NCI-H1694 (cell line): ENCODE measurements around the gene KLHL22.
A peak's percentile ranks its signal among the peaks of the same experiment; 100 is the strongest.
"Not testable (repeated sequence)": the region's sequence is repeated elsewhere in the genome, so short reads cannot be mapped to it uniquely, and the experiment has no call there.

ENCODE experiments used
- DNase-seq: peaks from one replicate; lab custom pipeline; 2025; lab: John Stamatoyannopoulos, UW

KLHL22 gene

GRCh38 chr22:20494978-20495860 lies at the start of gene KLHL22:
Gene KLHL22 (minus strand): TSS chr22:20495795. CDS start chr22:20489211, 6,584 bp downstream.
- no peak for DNase-seq

GRCh38 chr22:20545318-20545634 lies 49.7 kb upstream of the KLHL22 start:
- DNase-seq, result not testable (repeated sequence)

- DNase-seq, result no peak
Observed at GRCh38 chr22:20542736-20543135, 47.1 kb upstream of the KLHL22 start.

- no peak for DNase-seq
Observed at GRCh38 chr22:20542055-20542454, 46.5 kb upstream of the KLHL22 start.

- not testable (repeated sequence) for DNase-seq
Observed at GRCh38 chr22:20538875-20539274, 43.3 kb upstream of the KLHL22 start.

GRCh38 chr22:20537983-20538382 lies 42.4 kb upstream of the KLHL22 start:
- DNase-seq, result no peak

GRCh38 chr22:20537325-20537756 lies 41.7 kb upstream of the KLHL22 start:
- DNase-seq, result no peak

- no peak for DNase-seq
Observed at GRCh38 chr22:20536590-20537324, 41.2 kb upstream of the KLHL22 start.

- DNase-seq, result no peak
Observed at GRCh38 chr22:20533879-20534265, 38.3 kb upstream of the KLHL22 start.

- DNase-seq, result no peak
Observed at GRCh38 chr22:20533095-20533878, 37.7 kb upstream of the KLHL22 start.

GRCh38 chr22:20532256-20532993 lies 36.8 kb upstream of the KLHL22 start:
- no peak for DNase-seq

GRCh38 chr22:20531404-20532201 lies 36.0 kb upstream of the KLHL22 start:
- peak; percentile 31 for DNase-seq

- DNase-seq, result no peak
Observed at GRCh38 chr22:20531154-20531403, 35.5 kb upstream of the KLHL22 start.

GRCh38 chr22:20530368-20531153 lies 35.0 kb upstream of the KLHL22 start:
- DNase-seq, result no peak

GRCh38 chr22:20528405-20528978 lies 32.9 kb upstream of the KLHL22 start:
- no peak for DNase-seq

GRCh38 chr22:20526628-20527355 lies 31.2 kb upstream of the KLHL22 start:
- no peak for DNase-seq

GRCh38 chr22:20526305-20526627 lies 30.7 kb upstream of the KLHL22 start:
- DNase-seq, result no peak

- no peak for DNase-seq
Observed at GRCh38 chr22:20525048-20525447, 29.5 kb upstream of the KLHL22 start.

- no peak for DNase-seq
Observed at GRCh38 chr22:20524004-20524481, 28.4 kb upstream of the KLHL22 start.
